CD4-positive, alpha-beta memory T cell (primary cell): ENCODE data around the gene FBXO48. TPM values are rescaled to one million over a fixed set of nuclear protein-coding genes. Genes with fewer than 3 reads are reported as not detected.

Experiments
- CTCF ChIA-PET: fragments of 350-600 bp; sonication (Branson Sonifier 250); formaldehyde crosslinking; loops from one replicate; lab custom pipeline; 2021; ENCODE audit warnings: inconsistent platforms; ENCODE audit not compliant: partially characterized antibody; lab: Charles Lee
- POLR2A ChIA-PET: fragments of 350-600 bp; sonication (Branson Sonifier 250); formaldehyde crosslinking; loops from one replicate; lab custom pipeline; 2021; ENCODE audit not compliant: partially characterized antibody; lab: Charles Lee
- DNase-seq, 5 donors: peaks; one replicate each; pipeline versions ENCODE4 v3.0.0 to v3.0.0-alpha.2; 2020 to 2022; ENCODE audit warnings: mixed read lengths in 1 of 5
- H3K27ac ChIP-seq: one replicate; pipeline ENCODE4 v1.7.0; 2013; ENCODE audit warnings: low read depth, low read length
- H3K27me3 ChIP-seq: 2 replicates; pipeline ENCODE4 v1.7.0; 2013; ENCODE audit warnings: mild to moderate bottlenecking, low read length, moderate library complexity; ENCODE audit not compliant: insufficient read depth
- H3K36me3 ChIP-seq: 2 replicates; pipeline ENCODE4 v1.7.0; 2013; ENCODE audit warnings: mild to moderate bottlenecking, low read length, moderate library complexity; ENCODE audit not compliant: insufficient read depth
- H3K4me1 ChIP-seq: 2 replicates; pipeline ENCODE4 v1.7.0; 2013; ENCODE audit warnings: mild to moderate bottlenecking, low read length, moderate library complexity; ENCODE audit not compliant: insufficient read depth
- H3K4me3 ChIP-seq, 2 donors: one replicate each; pipeline ENCODE4 v1.7.0; 2013; ENCODE audit warnings: low read length in 2 of 2, mild to moderate bottlenecking in 1 of 2
- H3K9me3 ChIP-seq, 2 donors: one replicate each; pipeline ENCODE4 v1.7.0; 2013; ENCODE audit warnings: low read length in 2 of 2, control low read depth in 1 of 2; ENCODE audit not compliant: control insufficient read depth in 1 of 2
- H3K27ac Mint-ChIP-seq, 7 donors: one replicate each; pipeline ENCODE4 v1.8.0; 2020 to 2021; ENCODE audit warnings: mixed read lengths in 7 of 7, mild to moderate bottlenecking in 6 of 7, inconsistent platforms in 3 of 7, moderate library complexity in 3 of 7
- H3K27me3 Mint-ChIP-seq, 2 donors: one replicate each; pipeline ENCODE4 v1.8.0; 2020 to 2021; ENCODE audit warnings: mixed read lengths in 2 of 2
- H3K36me3 Mint-ChIP-seq, 2 donors: one replicate each; pipeline ENCODE4 v1.8.0; 2020 to 2021; ENCODE audit warnings: mixed read lengths in 2 of 2, inconsistent platforms in 1 of 2, mild to moderate bottlenecking in 1 of 2
- H3K4me1 Mint-ChIP-seq, 4 donors: one replicate each; pipeline ENCODE4 v1.8.0; 2020 to 2021; ENCODE audit warnings: mixed read lengths in 4 of 4, mild to moderate bottlenecking in 1 of 4
- H3K4me3 Mint-ChIP-seq, 8 donors: one replicate each; pipeline ENCODE4 v1.8.0; 2020 to 2021; ENCODE audit warnings: mixed read lengths in 8 of 8, mild to moderate bottlenecking in 7 of 8, moderate library complexity in 6 of 8, inconsistent platforms in 3 of 8
- H3K9me3 Mint-ChIP-seq, 8 donors: one replicate each; pipeline ENCODE4 v1.8.0; 2020 to 2021; ENCODE audit warnings: mixed read lengths in 8 of 8, mild to moderate bottlenecking in 5 of 8, inconsistent platforms in 3 of 8, moderate library complexity in 1 of 8
- intact Hi-C: fragments of 100-400 bp; cut with micrococcal nuclease; formaldehyde crosslinking; loops from one replicate; pipeline ENCODE4 v1.15.1; 2023
- polyA plus RNA-seq, 2 donors: library from polyadenylated mRNA; unstranded; fragments of 300-500 nt; fragmentation: Illumina TruSeq; gene quantifications; one replicate each; pipeline ENCODE4 v1.2.3, GENCODE V29; 2021
- total RNA-seq, 2 experiments: library from RNA; stranded (reverse); gene quantifications; one replicate each; pipeline ENCODE4 v1.2.3, GENCODE V29; 2021

The FBXO48 gene
- total and polyA plus RNA-seq, 4 experiments from 2014 or later, result 0.67 to 6.5 (median 3.8) TPM

DNA sequence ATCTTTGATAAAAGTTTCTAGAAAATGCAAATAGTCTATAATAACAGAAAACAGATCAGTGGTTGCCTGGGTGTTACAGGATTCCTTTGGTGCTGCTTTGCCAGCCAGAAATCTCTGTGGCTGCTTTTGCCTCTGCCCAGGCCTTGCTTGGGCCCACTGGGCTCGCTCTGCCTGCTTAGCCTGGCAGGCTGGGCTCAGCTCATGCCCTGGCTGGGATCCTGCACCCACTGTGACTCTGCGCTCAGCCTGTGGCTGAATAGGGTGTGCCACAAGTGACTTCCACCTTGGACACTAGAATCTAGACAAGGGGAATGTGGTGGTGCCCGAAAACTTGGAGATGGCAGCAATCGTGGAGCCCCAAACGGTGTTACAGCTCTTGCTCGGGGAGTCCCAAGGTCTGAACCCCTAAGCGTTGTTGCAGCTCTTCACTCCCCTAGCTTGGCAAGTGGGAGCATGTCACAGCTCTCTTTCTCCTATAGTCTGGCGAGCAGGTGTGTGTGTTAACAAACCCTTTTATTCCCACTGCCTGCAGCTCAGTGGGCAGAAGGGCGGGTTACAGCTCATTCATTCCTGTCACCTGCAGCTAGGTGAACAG, 50.9 kb downstream of the FBXO48 start:
- Mint-ChIP-seq H3K36me3 (peaks cover 0 to 3% of the 10 kb centered on the region in 2 donors), H3K9me3 (peaks cover 0 to 2% (median 0%) of the 10 kb centered on the region in 8 donors), H3K4me3 (no peak overlapping the region), H3K4me1 (peaks cover 6 to 57% (median 43%) of the 10 kb centered on the region in 4 donors), H3K27me3 (no peaks in the 10 kb centered on the region), H3K27ac (no peak overlapping the region)
- CTCF ChIA-PET, result interaction anchor here (3.2 kb wide), 1 partner anchor 26 kb away, joined by 16 read pairs; no protein-coding TSS in a partner anchor
- Histone ChIP-seq H3K36me3 (no peaks in the 10 kb centered on the region), H3K27ac (no peak overlapping the region), H3K27me3 (no peaks in the 10 kb centered on the region), H3K9me3 (no peaks in the 10 kb centered on the region), H3K4me3 (no peak overlapping the region), H3K4me1 (peaks cover 36% of the 10 kb centered on the region)
- intact Hi-C loops, result no loop called here
- no peak for DNase-seq
- POLR2A ChIA-PET, result interaction anchor here (1.1 to 1.7 kb wide), 2 partner anchors 11 kb away, joined by 3 to 10 read pairs; no protein-coding TSS in a partner anchor

DNA sequence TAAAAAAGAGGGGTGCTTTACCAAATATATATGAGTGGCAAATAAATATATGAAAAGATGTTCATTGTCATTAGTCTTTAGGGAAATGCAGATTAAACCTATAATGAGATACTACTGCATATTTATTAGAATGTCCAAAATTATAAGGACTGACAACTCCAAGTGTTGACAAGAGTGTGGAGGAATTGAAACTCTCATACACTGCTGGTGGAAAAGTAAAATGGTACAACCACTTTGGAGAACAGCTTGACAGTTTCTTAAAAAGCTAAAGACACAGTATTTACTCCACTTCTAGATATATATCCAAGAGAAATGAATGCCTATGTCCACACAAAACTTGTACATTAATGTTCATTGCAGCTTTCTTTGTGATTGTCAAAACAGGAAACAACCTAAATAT, 51.6 kb downstream of the FBXO48 start:
- H3K36me3 Mint-ChIP-seq, result peaks cover 0 to 3% of the 10 kb centered on the region in 2 donors
- peaks cover 6 to 60% (median 48%) of the 10 kb centered on the region in 4 donors for H3K4me1 Mint-ChIP-seq
- no peak overlapping the region for H3K27ac Mint-ChIP-seq
- Histone ChIP-seq H3K4me3 (no peak overlapping the region), H3K36me3 (no peaks in the 10 kb centered on the region), H3K27me3 (no peaks in the 10 kb centered on the region), H3K9me3 (no peaks in the 10 kb centered on the region), H3K27ac (no peak overlapping the region), H3K4me1 (peaks cover 36% of the 10 kb centered on the region)
- DNase-seq, result no peak
- H3K27me3 Mint-ChIP-seq, result no peaks in the 10 kb centered on the region
- ChIA-PET POLR2A (interaction anchor here (1.7 kb wide), 1 partner anchor 11 kb away, joined by 10 read pairs; no protein-coding TSS in a partner anchor), CTCF (interaction anchor here (3.2 kb wide), 1 partner anchor 26 kb away, joined by 16 read pairs; no protein-coding TSS in a partner anchor)
- no peak overlapping the region for H3K4me3 Mint-ChIP-seq
- intact Hi-C loops, result no loop called here
- peaks cover 0 to 2% (median 0%) of the 10 kb centered on the region in 8 donors for H3K9me3 Mint-ChIP-seq

DNA sequence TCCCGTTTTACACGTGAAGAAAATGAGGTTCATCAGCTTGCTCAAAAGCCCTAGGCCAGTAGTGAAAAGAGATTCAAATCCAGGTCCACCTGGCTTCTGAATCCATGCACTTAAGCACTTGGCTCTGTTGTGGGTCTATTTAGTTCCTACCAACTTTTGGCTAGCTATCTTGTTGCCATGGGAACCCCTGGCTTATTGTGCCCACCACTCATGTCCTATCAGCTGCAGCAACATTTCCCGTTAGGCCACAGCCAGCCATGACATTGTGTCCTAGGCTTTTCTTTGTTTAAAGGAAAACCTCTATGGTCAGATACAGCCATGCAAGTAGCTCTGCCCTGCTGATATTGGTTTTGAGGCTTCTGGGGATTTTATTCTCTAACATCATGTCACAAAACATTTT, 52.2 kb downstream of the FBXO48 start:
- Histone ChIP-seq H3K27ac (no peak overlapping the region), H3K4me1 (peaks cover 36% of the 10 kb centered on the region), H3K27me3 (no peaks in the 10 kb centered on the region), H3K9me3 (no peaks in the 10 kb centered on the region), H3K4me3 (no peak overlapping the region), H3K36me3 (no peaks in the 10 kb centered on the region)
- no peak for DNase-seq
- CTCF ChIA-PET, result interaction anchor here (1.1 kb wide), 1 partner anchor 27 kb away, joined by 3 read pairs; no protein-coding TSS in a partner anchor
- Mint-ChIP-seq H3K4me3 (no peak overlapping the region), H3K4me1 (peaks cover 8 to 66% (median 53%) of the 10 kb centered on the region in 4 donors), H3K27ac (no peak overlapping the region), H3K36me3 (peaks cover 0 to 3% of the 10 kb centered on the region in 2 donors), H3K27me3 (no peaks in the 10 kb centered on the region), H3K9me3 (peaks cover 0 to 2% (median 0%) of the 10 kb centered on the region in 8 donors)
- intact Hi-C loops, result no loop called here
- POLR2A ChIA-PET, result no interaction called here

DNA sequence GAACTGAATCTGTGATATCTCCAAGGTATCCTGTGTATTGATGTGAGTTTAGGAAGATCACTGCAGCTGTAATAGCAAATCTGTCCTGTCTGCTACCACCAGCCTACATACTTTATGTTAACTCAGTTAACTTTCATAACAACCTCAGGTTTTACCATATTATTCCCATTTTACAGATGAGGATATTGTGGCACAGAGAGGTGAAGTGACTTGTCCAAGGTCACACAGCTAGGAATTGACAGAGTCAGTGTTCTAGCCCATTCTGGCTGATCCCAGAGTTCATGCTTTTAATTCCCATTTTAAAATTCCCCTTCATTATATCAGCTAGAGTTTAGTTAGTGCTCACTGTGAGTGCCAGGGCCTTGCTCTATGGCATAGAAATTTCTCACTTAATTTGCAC, 52.6 kb downstream of the FBXO48 start:
- Mint-ChIP-seq H3K27me3 (no peaks in the 10 kb centered on the region), H3K27ac (no peak overlapping the region), H3K36me3 (peaks cover 0 to 3% of the 10 kb centered on the region in 2 donors), H3K4me3 (no peak overlapping the region), H3K9me3 (peaks cover 0 to 4% (median 0%) of the 10 kb centered on the region in 8 donors), H3K4me1 (peaks cover 8 to 66% (median 50%) of the 10 kb centered on the region in 4 donors)
- no peaks in the 10 kb centered on the region for H3K36me3 ChIP-seq
- ChIA-PET POLR2A (no interaction called here), CTCF (interaction anchor here (1.1 kb wide), 1 partner anchor 27 kb away, joined by 3 read pairs; no protein-coding TSS in a partner anchor)
- no peaks in the 10 kb centered on the region for H3K27me3 ChIP-seq
- intact Hi-C loops, result no loop called here
- H3K27ac ChIP-seq, result no peak overlapping the region
- peaks cover 36% of the 10 kb centered on the region for H3K4me1 ChIP-seq
- no peaks in the 10 kb centered on the region for H3K9me3 ChIP-seq
- DNase-seq, result no peak
- no peak overlapping the region for H3K4me3 ChIP-seq

DNA sequence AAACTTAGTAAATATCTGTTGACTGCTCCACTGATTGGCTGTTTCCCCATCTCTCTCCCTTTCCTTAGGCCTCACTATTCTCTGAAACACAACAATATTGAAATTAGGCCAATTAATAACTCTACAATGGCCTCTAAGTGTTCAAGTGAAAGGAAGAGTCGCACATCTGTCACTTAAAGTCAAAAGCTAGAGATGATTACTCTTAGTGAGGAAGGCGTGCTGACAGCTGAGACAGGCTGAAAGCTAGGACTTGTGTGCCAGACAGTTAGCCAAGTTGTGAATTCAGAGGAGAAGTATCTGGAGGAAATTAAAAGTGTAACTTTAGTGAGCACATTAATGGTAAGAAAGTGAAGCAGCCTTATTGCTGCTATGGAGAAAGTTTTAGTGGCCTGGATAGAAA, 53.6 kb downstream of the FBXO48 start:
- H3K27ac ChIP-seq, result no peak overlapping the region
- Mint-ChIP-seq H3K27ac (peak overlapping the region in 1 of 7 donors; percentile 78), H3K9me3 (peaks cover 0 to 8% (median under 1%) of the 10 kb centered on the region in 8 donors), H3K4me3 (no peak overlapping the region), H3K27me3 (no peaks in the 10 kb centered on the region), H3K36me3 (peaks cover 0 to 3% of the 10 kb centered on the region in 2 donors), H3K4me1 (peaks cover 8 to 60% (median 47%) of the 10 kb centered on the region in 4 donors)
- no peaks in the 10 kb centered on the region for H3K36me3 ChIP-seq
- CTCF ChIA-PET, result no interaction called here
- H3K4me1 ChIP-seq, result peaks cover 28% of the 10 kb centered on the region
- DNase-seq, result no peak
- no peak overlapping the region for H3K4me3 ChIP-seq
- no peaks in the 10 kb centered on the region for H3K27me3 ChIP-seq
- POLR2A ChIA-PET, result interaction anchor here (0.6 kb wide), 1 partner anchor 8 kb away, joined by 3 read pairs; no protein-coding TSS in a partner anchor
- no peaks in the 10 kb centered on the region for H3K9me3 ChIP-seq
- intact Hi-C loops, result no loop called here

DNA sequence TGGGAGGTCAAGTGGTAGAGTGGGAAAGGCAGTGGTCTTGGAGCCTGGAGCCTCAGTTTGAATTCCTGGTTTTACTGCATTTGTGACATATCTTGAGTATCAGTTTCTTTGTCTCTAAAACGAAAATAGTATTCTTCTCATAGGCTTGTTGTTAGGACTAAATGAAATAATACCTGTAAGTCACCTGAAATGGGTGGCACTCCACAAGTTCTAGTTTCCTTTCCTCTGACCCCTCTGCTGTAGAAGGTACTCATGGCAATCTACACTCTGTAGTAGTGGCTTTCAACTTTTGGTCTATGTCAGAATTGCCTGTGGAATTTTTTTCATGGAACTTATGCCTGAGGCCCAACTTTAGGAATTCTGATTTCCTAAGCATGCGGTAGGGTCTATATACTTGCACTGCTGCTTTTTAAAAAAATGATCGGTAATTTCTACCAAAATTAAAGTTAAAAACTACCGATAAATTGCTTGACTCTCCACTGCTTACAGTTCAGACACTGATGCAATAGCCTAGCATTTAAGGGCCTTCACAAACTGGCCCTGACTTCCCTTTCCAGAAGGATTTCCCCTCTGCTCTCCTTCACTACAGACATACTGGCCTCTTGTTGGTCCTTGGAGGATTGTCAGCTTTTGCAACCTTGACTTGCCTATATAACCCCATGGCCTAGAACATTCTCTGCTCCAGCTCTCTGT, 54.8 kb downstream of the FBXO48 start:
- H3K9me3 Mint-ChIP-seq, result peaks cover 0 to 17% (median 11%) of the 10 kb centered on the region in 8 donors
- no peak overlapping the region for H3K27ac ChIP-seq
- H3K4me1 Mint-ChIP-seq, result peaks cover 6 to 48% (median 36%) of the 10 kb centered on the region in 4 donors
- intact Hi-C loops, result no loop called here
- H3K4me3 Mint-ChIP-seq, result peak overlapping the region in 4 of 8 donors; percentile 7 to 62 (median 24)
- CTCF ChIA-PET, result interaction anchor here (1.3 kb wide), 1 partner anchor 28 kb away, joined by 4 read pairs; no protein-coding TSS in a partner anchor
- peaks cover 16% of the 10 kb centered on the region for H3K4me1 ChIP-seq
- DNase-seq, result no peak
- H3K36me3 ChIP-seq, result no peaks in the 10 kb centered on the region
- H3K27me3 Mint-ChIP-seq, result no peaks in the 10 kb centered on the region
- POLR2A ChIA-PET, result interaction anchor here (1.0 to 1.4 kb wide), 4 partner anchors 9 to 46 kb away, joined by 3 to 4 read pairs (median 4); no protein-coding TSS in a partner anchor
- peak overlapping the region in 5 of 7 donors; percentile 3 to 43 (median 9) for H3K27ac Mint-ChIP-seq
- H3K4me3 ChIP-seq, result no peak overlapping the region
- H3K27me3 ChIP-seq, result no peaks in the 10 kb centered on the region
- H3K9me3 ChIP-seq, result no peaks in the 10 kb centered on the region
- peaks cover 0 to 6% of the 10 kb centered on the region in 2 donors for H3K36me3 Mint-ChIP-seq
